CD4-positive, alpha-beta memory T cell (primary cell): ENCODE results near the gene VTI1A. TPM values are rescaled to one million over a fixed set of nuclear protein-coding genes. Genes with fewer than 3 reads are reported as not detected.

Experiments used
- CTCF ChIA-PET: fragments of 350-600 bp; sonication (Branson Sonifier 250); formaldehyde crosslinking; loops from one replicate; lab custom pipeline; 2021; ENCODE audit warnings: inconsistent platforms; ENCODE audit not compliant: partially characterized antibody; lab: Charles Lee
- POLR2A ChIA-PET: fragments of 350-600 bp; sonication (Branson Sonifier 250); formaldehyde crosslinking; loops from one replicate; lab custom pipeline; 2021; ENCODE audit not compliant: partially characterized antibody; lab: Charles Lee
- DNase-seq, 5 donors: peaks; one replicate each; pipeline versions ENCODE4 v3.0.0 to v3.0.0-alpha.2; 2020 to 2022; ENCODE audit warnings: mixed read lengths in 1 of 5
- H3K27ac ChIP-seq: one replicate; pipeline ENCODE4 v1.7.0; 2013; ENCODE audit warnings: low read depth, low read length
- H3K27me3 ChIP-seq: 2 replicates; pipeline ENCODE4 v1.7.0; 2013; ENCODE audit warnings: mild to moderate bottlenecking, low read length, moderate library complexity; ENCODE audit not compliant: insufficient read depth
- H3K36me3 ChIP-seq: 2 replicates; pipeline ENCODE4 v1.7.0; 2013; ENCODE audit warnings: mild to moderate bottlenecking, low read length, moderate library complexity; ENCODE audit not compliant: insufficient read depth
- H3K4me1 ChIP-seq: 2 replicates; pipeline ENCODE4 v1.7.0; 2013; ENCODE audit warnings: mild to moderate bottlenecking, low read length, moderate library complexity; ENCODE audit not compliant: insufficient read depth
- H3K4me3 ChIP-seq, 2 donors: one replicate each; pipeline ENCODE4 v1.7.0; 2013; ENCODE audit warnings: low read length in 2 of 2, mild to moderate bottlenecking in 1 of 2
- H3K9me3 ChIP-seq, 2 donors: one replicate each; pipeline ENCODE4 v1.7.0; 2013; ENCODE audit warnings: low read length in 2 of 2, control low read depth in 1 of 2; ENCODE audit not compliant: control insufficient read depth in 1 of 2
- H3K27ac Mint-ChIP-seq, 7 donors: one replicate each; pipeline ENCODE4 v1.8.0; 2020 to 2021; ENCODE audit warnings: mixed read lengths in 7 of 7, mild to moderate bottlenecking in 6 of 7, inconsistent platforms in 3 of 7, moderate library complexity in 3 of 7
- H3K27me3 Mint-ChIP-seq, 2 donors: one replicate each; pipeline ENCODE4 v1.8.0; 2020 to 2021; ENCODE audit warnings: mixed read lengths in 2 of 2
- H3K36me3 Mint-ChIP-seq, 2 donors: one replicate each; pipeline ENCODE4 v1.8.0; 2020 to 2021; ENCODE audit warnings: mixed read lengths in 2 of 2, inconsistent platforms in 1 of 2, mild to moderate bottlenecking in 1 of 2
- H3K4me1 Mint-ChIP-seq, 4 donors: one replicate each; pipeline ENCODE4 v1.8.0; 2020 to 2021; ENCODE audit warnings: mixed read lengths in 4 of 4, mild to moderate bottlenecking in 1 of 4
- H3K4me3 Mint-ChIP-seq, 8 donors: one replicate each; pipeline ENCODE4 v1.8.0; 2020 to 2021; ENCODE audit warnings: mixed read lengths in 8 of 8, mild to moderate bottlenecking in 7 of 8, moderate library complexity in 6 of 8, inconsistent platforms in 3 of 8
- H3K9me3 Mint-ChIP-seq, 8 donors: one replicate each; pipeline ENCODE4 v1.8.0; 2020 to 2021; ENCODE audit warnings: mixed read lengths in 8 of 8, mild to moderate bottlenecking in 5 of 8, inconsistent platforms in 3 of 8, moderate library complexity in 1 of 8
- intact Hi-C: fragments of 100-400 bp; cut with micrococcal nuclease; formaldehyde crosslinking; loops from one replicate; pipeline ENCODE4 v1.15.1; 2023
- polyA plus RNA-seq, 2 donors: library from polyadenylated mRNA; unstranded; fragments of 300-500 nt; fragmentation: Illumina TruSeq; gene quantifications; one replicate each; pipeline ENCODE4 v1.2.3, GENCODE V29; 2021
- total RNA-seq, 2 experiments: library from RNA; stranded (reverse); gene quantifications; one replicate each; pipeline ENCODE4 v1.2.3, GENCODE V29; 2021

Gene VTI1A
- total and polyA plus RNA-seq, 4 experiments from 2014 or later, result 24.4 to 48.5 (median 40.0) TPM

DNA sequence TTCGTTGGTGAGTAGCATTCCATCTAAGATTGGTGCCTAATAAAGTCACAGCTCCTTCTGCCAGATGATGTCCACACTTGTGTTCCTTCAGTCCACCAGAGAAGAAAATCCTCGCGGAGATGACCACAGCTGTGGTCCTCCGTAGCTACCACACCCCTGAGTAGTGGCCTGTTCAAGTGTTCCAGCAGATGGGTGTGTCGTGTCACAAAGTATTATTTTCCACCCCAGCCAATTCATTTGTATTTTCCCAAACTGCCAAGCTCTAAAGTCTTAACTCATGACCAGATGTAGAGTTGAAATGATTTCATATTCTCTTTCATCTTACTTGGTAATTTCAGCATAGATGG is 251.8 kb downstream of the VTI1A start:
- Histone ChIP-seq H3K4me3 (no peak overlapping the region), H3K4me1 (no peaks in the 10 kb centered on the region), H3K27ac (no peak overlapping the region), H3K9me3 (no peaks in the 10 kb centered on the region), H3K27me3 (no peaks in the 10 kb centered on the region), H3K36me3 (no peaks in the 10 kb centered on the region)
- Mint-ChIP-seq H3K9me3 (no peaks in the 10 kb centered on the region), H3K27me3 (no peaks in the 10 kb centered on the region), H3K4me3 (no peak overlapping the region), H3K27ac (no peak overlapping the region), H3K4me1 (peaks cover 0 to 1% (median 0%) of the 10 kb centered on the region in 4 donors), H3K36me3 (peaks cover 9 to 25% of the 10 kb centered on the region in 2 donors)
- DNase-seq, result no peak
- intact Hi-C loops, result no loop called here
- ChIA-PET POLR2A (no interaction called here), CTCF (interaction anchor here (1.0 to 1.6 kb wide), 3 partner anchors 9 to 23 kb away, joined by 4 read pairs; no protein-coding TSS in a partner anchor)

DNA sequence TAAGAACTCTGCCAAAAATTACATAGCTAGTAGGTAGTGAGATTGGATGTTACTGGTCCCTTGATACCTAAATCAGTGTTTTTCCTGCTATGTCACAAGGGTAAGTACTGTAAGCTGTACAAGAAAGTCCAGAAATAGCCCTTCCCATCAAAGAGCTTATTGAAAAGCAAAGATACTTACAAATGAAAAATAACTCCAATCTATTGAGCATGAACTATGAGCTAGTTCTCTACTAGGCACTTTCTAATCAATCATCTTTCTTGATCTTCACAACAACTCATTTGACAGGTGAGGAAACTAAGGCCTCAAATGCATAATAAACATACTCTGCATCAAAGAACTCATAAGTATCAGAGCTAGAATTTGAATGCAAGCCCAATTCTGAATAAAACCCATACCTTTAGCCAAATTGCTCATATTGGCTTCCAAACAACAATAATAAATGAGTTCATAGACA is 253.2 kb downstream of the VTI1A start:
- Histone ChIP-seq H3K4me1 (no peaks in the 10 kb centered on the region), H3K27ac (no peak overlapping the region), H3K4me3 (no peak overlapping the region), H3K9me3 (no peaks in the 10 kb centered on the region), H3K36me3 (no peaks in the 10 kb centered on the region), H3K27me3 (no peaks in the 10 kb centered on the region)
- Mint-ChIP-seq H3K27ac (no peak overlapping the region), H3K4me1 (peaks cover 0 to 3% (median 0%) of the 10 kb centered on the region in 4 donors), H3K9me3 (no peaks in the 10 kb centered on the region), H3K36me3 (peaks cover 9 to 25% of the 10 kb centered on the region in 2 donors), H3K27me3 (no peaks in the 10 kb centered on the region), H3K4me3 (no peak overlapping the region)
- POLR2A ChIA-PET, result no interaction called here
- DNase-seq, result no peak
- CTCF ChIA-PET, result interaction anchor here (0.7 to 1.7 kb wide), 2 partner anchors 9 to 21 kb away, joined by 3 to 5 read pairs; no protein-coding TSS in a partner anchor
- intact Hi-C loops, result no loop called here

DNA sequence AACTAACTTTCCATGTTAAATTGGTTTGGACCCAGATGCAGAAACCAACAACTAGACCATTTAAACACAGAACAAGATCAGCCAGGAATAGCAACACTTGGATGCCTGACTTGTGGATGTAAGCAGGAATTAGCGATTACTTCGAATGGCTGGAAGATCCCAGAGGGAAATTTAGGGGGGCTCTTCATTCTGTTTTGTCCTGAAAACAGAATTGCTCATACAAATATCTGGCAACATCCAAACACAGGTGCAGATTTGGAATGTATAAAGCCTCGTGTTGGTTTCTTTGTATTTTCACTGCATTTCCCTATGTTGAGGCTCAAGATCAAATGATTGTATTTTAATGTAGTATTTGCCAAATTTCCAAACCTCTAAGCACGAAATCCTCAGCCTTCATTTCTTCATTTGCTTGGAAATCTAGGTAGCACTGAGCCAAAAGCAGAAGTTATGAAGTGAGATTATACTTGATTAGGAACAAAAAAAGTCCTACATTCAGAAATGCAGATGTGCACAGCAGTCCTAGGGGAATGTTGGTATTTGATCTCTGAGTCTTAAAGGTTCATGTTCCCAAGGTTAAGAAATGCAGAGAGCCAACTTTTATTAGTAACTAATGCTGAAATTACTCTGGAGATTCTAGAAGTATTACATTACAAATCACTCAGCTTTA is 254.3 kb downstream of the VTI1A start:
- intact Hi-C loops, result no loop called here
- H3K36me3 Mint-ChIP-seq, result peaks cover 13 to 26% of the 10 kb centered on the region in 2 donors
- Histone ChIP-seq H3K4me3 (no peak overlapping the region), H3K4me1 (no peaks in the 10 kb centered on the region), H3K9me3 (no peaks in the 10 kb centered on the region), H3K36me3 (no peaks in the 10 kb centered on the region), H3K27me3 (no peaks in the 10 kb centered on the region), H3K27ac (no peak overlapping the region)
- DNase-seq, result no peak
- no peaks in the 10 kb centered on the region for H3K27me3 Mint-ChIP-seq
- no peak overlapping the region for H3K4me3 Mint-ChIP-seq
- CTCF ChIA-PET, result interaction anchor here (1.7 kb wide), 1 partner anchor 10 kb away, joined by 5 read pairs; no protein-coding TSS in a partner anchor
- no peaks in the 10 kb centered on the region for H3K9me3 Mint-ChIP-seq
- peaks cover 0 to 4% (median 1%) of the 10 kb centered on the region in 4 donors for H3K4me1 Mint-ChIP-seq
- H3K27ac Mint-ChIP-seq, result no peak overlapping the region
- POLR2A ChIA-PET, result no interaction called here

DNA sequence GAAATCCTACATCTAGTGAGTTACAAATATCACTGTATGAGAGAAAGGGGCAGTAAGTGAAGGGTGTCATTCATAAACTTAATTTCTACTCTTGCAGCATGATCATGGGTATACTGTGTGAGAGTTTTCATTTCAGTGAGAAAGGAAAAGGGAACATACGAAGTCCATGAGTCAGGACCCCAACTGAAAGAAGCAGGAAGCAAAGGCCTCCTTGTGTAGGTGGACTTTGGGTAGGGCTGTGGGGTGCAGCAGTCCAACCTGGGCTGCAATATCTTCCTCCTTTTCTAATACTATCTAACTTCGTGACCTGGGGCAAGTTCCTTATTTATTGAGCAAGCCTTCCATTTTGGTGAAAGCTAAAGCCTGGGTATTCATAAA is 254.9 kb downstream of the VTI1A start:
- Histone ChIP-seq H3K27ac (no peak overlapping the region), H3K4me1 (no peaks in the 10 kb centered on the region), H3K4me3 (no peak overlapping the region), H3K27me3 (no peaks in the 10 kb centered on the region), H3K9me3 (no peaks in the 10 kb centered on the region), H3K36me3 (no peaks in the 10 kb centered on the region)
- DNase-seq, result no peak
- no peak overlapping the region for H3K4me3 Mint-ChIP-seq
- no peak overlapping the region for H3K27ac Mint-ChIP-seq
- H3K4me1 Mint-ChIP-seq, result peaks cover 0 to 4% (median 1%) of the 10 kb centered on the region in 4 donors
- intact Hi-C loops, result no loop called here
- CTCF ChIA-PET, result interaction anchor here (1.7 kb wide), 1 partner anchor 10 kb away, joined by 5 read pairs; no protein-coding TSS in a partner anchor
- H3K9me3 Mint-ChIP-seq, result no peaks in the 10 kb centered on the region
- H3K36me3 Mint-ChIP-seq, result peaks cover 13 to 26% of the 10 kb centered on the region in 2 donors
- no peaks in the 10 kb centered on the region for H3K27me3 Mint-ChIP-seq
- POLR2A ChIA-PET, result no interaction called here

DNA sequence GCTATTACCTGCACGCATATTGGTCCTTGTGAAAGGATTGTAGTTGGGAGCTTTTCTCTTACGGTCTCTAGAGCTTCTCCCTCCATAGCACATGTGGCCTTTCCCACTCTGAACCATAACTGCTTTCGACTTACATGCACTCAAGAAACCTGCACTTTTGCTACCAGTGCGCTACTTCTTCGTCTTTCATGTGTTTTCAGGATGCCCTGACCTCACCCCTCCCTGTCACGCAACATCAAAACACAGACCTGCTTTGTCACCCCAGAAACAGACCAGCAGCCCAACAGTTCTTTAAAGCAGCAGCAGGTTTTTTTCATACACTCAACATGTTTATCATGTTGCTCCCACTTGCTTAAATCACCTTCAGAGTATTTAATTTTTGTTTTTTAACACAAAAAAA is 259.6 kb downstream of the VTI1A start:
- H3K9me3 Mint-ChIP-seq, result peaks cover 0 to 2% (median 0%) of the 10 kb centered on the region in 8 donors

DNA sequence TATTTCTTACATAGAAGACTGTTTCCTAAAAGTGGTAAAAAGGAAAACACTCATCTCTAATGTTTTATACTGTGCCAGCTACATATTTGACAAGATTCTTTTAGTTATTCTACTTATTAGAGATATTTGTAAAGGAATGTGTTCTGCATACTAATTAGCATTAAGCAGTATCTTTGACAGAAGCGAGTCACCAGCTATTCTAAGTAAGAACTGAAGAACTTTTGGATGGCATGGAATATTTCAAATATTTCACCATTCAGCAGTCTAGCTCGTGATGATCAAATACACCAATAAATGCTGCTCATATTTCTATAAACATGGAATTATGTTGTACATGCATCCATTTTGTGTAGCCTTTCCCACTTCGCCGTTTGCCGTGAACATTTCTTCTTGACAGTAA is 261.4 kb downstream of the VTI1A start:
- Mint-ChIP-seq H3K27me3 (no peaks in the 10 kb centered on the region), H3K4me1 (peaks cover 0 to 4% (median under 1%) of the 10 kb centered on the region in 4 donors), H3K27ac (no peak overlapping the region), H3K9me3 (peaks cover 0 to 2% (median 0%) of the 10 kb centered on the region in 8 donors), H3K36me3 (peaks cover 5 to 30% of the 10 kb centered on the region in 2 donors), H3K4me3 (no peak overlapping the region)
- H3K9me3 ChIP-seq, result no peaks in the 10 kb centered on the region
- no peaks in the 10 kb centered on the region for H3K36me3 ChIP-seq
- no peak overlapping the region for H3K27ac ChIP-seq
- H3K4me3 ChIP-seq, result no peak overlapping the region
- no peak for DNase-seq
- H3K4me1 ChIP-seq, result no peaks in the 10 kb centered on the region
- intact Hi-C loops, result no loop called here
- H3K27me3 ChIP-seq, result no peaks in the 10 kb centered on the region
- ChIA-PET POLR2A (no interaction called here), CTCF (no interaction called here)

More for the DNA sequence above, 259.6 kb downstream of the VTI1A start:
- no peak for DNase-seq
- intact Hi-C loops, result no loop called here
- no peak overlapping the region for H3K27ac ChIP-seq
- no peaks in the 10 kb centered on the region for H3K27me3 ChIP-seq
- H3K4me1 ChIP-seq, result no peaks in the 10 kb centered on the region
- POLR2A ChIA-PET, result no interaction called here
- CTCF ChIA-PET, result interaction anchor here (1.6 kb wide), 1 partner anchor 12 kb away, joined by 3 read pairs; no protein-coding TSS in a partner anchor
- Mint-ChIP-seq H3K36me3 (peaks cover 5 to 27% of the 10 kb centered on the region in 2 donors), H3K27me3 (no peaks in the 10 kb centered on the region), H3K4me1 (peaks cover 0 to 4% (median under 1%) of the 10 kb centered on the region in 4 donors), H3K27ac (peak overlapping the region in 1 of 7 donors; percentile 46), H3K4me3 (no peak overlapping the region)
- no peaks in the 10 kb centered on the region for H3K9me3 ChIP-seq
- H3K36me3 ChIP-seq, result no peaks in the 10 kb centered on the region
- H3K4me3 ChIP-seq, result no peak overlapping the region

DNA sequence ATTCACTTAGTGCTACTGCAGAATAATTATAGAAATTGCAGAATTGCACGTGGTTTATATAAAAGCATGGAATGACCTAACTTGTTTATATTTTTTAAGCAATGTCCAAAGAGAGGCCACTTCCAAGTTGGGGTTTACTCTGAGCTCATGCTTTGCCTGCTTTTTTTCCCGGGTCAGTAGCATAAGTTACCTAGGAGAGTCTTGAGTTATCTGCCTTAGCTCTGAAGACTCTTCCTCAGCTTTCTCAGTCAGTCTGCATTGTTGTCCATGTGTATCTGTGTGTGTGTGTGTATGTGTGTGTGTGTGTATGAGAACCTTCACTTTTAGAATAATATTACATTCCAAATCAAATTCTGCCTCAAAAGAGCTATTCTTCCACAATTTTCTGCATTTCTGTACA is 263.5 kb downstream of the VTI1A start:
- H3K27me3 Mint-ChIP-seq, result no peaks in the 10 kb centered on the region
- H3K9me3 ChIP-seq, result no peaks in the 10 kb centered on the region
- DNase-seq, result no peak
- no peaks in the 10 kb centered on the region for H3K27me3 ChIP-seq
- peaks cover 0 to 4% (median 0%) of the 10 kb centered on the region in 4 donors for H3K4me1 Mint-ChIP-seq
- no peak overlapping the region for H3K4me3 Mint-ChIP-seq
- no peak overlapping the region for H3K27ac ChIP-seq
- no peak overlapping the region for H3K4me3 ChIP-seq
- no peak overlapping the region for H3K27ac Mint-ChIP-seq
- H3K36me3 ChIP-seq, result no peaks in the 10 kb centered on the region
- intact Hi-C loops, result no loop called here
- CTCF ChIA-PET, result interaction anchor here (1.1 to 2.7 kb wide), 2 partner anchors 12 to 674 kb away, joined by 3 to 12 read pairs; no protein-coding TSS in a partner anchor
- no peaks in the 10 kb centered on the region for H3K4me1 ChIP-seq
- peaks cover 0 to 2% (median 0%) of the 10 kb centered on the region in 8 donors for H3K9me3 Mint-ChIP-seq
- peaks cover 20 to 46% of the 10 kb centered on the region in 2 donors for H3K36me3 Mint-ChIP-seq
- POLR2A ChIA-PET, result no interaction called here
